Stimulated activated CD8-positive, alpha-beta memory T cell treated with anti-CD3 and anti-CD28 coated beads, Interleukin-4, amount 100 ng/mL, for 4 hours (primary cell): ENCODE measurements around the gene TBC1D5.
"Not testable (repeated sequence)": the region's sequence is repeated elsewhere in the genome, so short reads cannot be mapped to it uniquely, and the experiment has no call there.

Source experiments
- DNase-seq, 2 donors: peaks; one replicate each; pipeline ENCODE4 v3.0.0-alpha.2; 2020; ENCODE audit warnings: low read depth in 2 of 2, low spot score in 1 of 2

Gene TBC1D5

DNA sequence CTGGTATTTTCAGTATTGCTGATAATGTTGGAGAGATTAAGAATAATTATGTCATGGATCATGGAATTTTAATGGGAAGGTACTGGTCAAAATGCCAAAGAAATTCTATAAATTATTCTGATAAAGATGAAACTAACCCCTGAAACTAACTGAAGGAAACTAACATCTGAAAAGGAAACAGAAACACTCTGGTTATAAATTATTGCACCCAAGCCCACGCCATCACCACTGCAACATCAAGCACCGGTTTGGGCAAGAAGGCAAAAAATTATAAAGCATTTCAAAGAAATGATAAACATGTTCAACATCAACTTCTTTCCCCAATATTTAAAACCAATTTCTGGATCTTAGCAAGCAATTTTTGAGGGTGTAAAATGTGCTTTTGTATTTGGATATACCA is 372.5 kb downstream of the TBC1D5 start:
- DNase-seq: no peak

DNA sequence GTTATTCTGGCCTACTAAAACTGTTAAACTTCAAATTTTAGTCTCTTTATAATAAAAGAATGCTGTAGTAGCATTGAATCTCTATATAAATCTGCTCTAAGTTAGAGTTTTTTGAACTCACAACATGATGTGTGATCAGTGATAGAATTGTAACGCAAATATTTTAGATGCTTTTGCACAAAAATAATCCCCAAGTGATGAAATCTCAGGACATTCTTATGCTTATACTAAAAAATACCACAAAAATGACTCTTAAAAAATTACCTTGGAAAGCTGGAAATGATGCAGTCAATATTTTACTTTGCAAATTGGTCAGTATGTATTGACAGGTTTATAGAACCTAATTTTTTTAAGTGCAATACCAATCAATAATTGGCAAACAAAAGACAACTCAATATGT is 375.3 kb downstream of the TBC1D5 start:
- no peak for DNase-seq

DNA sequence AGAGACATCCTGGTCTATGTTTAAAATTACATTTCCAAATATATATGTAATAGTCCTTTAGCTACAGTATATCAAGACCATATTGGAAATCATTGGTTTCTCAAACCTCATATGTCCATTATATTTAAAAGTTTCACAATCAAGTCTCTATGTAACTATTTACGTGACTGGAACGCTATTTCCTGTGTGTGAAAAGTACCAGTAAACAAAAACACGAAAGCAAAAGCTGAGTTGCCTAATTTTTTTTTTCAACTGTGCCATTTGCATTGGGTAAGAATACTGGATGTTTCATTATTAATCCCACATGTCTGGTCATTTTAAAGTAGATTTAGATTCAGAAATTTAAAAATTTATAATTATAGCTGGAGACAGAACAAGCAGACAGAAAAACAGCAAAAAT is 381.4 kb downstream of the TBC1D5 start:
- DNase-seq: no peak

DNA sequence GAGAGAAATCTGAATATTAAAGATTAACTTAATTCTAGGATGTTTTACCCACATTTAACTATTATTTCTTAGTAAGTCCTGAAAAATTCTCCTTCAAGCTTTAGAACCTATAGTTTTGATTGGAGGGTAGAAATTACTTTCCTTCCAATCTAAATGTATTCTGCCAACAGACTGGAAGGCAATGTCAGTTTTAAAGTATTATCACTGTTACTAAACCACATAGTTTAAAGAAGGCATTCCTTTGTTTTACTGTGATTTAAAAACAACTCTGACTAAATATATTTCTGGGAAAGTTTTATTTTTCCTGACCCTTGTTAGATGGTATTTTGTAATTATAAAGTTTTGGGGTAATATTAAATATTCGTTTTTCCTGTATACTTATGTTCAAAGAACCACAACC is 382.5 kb downstream of the TBC1D5 start:
- no peak for DNase-seq

DNA sequence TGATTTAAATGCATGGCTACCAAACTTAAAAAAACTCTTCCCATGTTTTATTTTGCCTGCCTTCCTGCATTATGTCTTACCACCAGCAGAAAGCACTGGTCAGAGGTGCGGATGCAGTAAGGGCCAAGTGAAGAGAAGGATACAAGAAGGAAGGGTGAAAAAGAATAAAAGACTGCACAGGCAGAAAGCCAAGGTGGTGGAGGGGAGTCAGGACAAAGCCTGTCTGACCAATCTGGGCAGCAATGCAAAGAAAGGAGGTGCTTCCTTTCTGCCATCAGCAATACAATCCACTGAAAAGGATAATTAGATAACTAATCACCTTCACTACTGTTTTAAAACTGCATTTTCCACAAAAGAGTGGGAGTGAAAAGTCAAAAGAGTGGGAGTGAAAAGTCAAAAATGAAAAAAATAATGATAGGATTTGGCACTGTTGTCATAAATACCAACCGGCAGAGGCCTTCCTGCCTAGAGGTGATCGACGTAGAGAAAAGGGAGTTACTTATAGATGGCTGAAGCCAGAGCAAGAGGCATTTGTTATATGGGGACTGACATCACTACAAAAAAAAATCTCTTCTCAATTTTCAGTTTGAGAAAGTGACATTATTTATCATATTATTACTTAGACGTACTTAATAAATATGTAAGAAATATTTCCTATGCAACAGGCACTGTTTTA is 385.3 kb downstream of the TBC1D5 start:
- DNase-seq: no peak

DNA sequence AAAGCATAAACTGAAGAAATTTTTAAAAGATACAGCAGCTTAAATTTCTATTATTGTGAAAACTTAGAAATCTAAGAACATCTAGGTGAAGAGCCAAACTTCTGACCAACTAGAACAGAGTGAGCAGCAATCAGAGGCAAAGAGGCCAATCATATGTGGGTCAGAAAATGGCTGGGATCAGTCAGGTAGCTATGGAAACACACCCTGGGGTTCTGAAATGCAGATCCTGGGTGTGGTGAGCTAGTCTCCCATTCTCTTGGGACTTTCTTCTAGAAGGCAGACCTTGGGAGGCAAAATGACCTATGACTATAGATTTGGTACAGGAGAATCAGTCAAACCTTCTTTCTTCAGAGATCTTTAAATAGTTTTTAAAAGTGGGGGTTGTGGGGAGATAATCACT is 385.8 kb downstream of the TBC1D5 start:
- DNase-seq: no peak

DNA sequence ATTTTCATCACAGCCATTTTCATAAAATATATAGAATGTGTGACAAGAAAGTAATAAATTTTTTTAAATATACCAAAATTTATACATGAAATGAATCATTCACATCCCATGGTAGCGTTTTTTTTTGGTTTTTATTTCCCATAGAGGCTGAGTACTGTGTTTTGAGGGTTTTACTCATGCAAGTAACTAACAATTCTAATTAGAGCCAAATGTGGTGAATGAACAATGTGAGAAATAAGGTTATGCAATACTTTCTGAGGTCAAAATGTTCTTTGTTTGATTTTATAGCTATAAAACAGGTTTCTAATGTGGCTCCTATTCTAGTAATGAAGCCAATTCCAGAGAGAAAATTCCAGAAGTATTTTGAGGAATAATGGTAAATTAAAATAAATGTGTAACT is 386.8 kb downstream of the TBC1D5 start:
- DNase-seq: no peak

DNA sequence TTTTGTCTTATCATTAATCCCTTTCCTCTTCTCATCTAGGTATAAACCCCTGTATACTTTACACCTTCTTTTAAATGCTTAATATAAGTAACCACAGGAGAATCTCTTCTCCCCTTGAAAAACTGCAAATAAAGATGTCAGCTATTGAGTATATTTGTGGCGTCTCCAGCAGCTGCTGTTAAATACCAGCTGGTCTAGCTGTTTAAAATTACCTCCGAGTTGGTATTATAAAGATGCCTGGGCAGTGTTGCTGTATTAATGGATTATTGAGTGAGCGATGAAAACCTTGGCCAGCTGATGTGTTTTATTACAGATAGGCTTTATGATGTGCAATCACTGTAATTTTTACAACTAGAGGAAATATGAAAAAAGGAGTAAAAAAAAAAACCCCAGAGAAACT is 388.1 kb downstream of the TBC1D5 start:
- no peak for DNase-seq

DNA sequence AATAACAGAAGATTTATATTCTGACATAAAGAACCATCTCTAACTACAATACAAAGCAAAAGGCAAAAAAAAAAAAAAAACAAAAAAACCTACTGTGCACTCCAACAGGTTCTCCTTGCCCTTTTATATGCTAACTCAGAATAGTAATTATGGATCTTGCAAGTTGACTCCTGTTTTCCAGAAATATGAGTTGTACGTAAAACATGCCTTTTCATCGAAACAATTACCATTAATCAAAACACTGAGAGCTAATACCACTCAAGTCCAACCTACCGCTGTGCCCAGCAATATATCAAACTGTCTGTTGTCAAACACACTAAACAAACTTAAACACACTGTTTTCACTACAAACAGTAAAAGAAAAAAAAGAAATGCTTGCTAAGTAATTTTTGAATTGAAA is 389.8 kb downstream of the TBC1D5 start:
- DNase-seq: no peak

DNA sequence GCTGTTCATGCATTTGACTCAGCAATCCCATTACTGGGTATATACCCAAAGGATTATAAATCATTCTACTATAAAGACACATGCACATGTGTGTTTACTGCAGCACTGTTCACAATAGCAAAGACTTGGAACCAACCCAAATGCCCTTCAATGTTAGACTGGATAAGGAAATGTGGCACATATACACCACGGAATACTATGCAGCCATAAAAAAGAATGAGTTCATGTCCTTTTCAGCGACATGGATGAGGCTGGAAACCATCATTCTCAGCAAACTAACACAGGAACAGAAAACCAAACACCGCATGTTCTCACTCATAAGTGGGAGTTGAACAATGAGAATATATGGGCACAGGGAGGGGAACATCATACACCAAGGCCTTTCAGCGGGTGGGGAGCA is 391.2 kb downstream of the TBC1D5 start:
- not testable (repeated sequence) for DNase-seq

DNA sequence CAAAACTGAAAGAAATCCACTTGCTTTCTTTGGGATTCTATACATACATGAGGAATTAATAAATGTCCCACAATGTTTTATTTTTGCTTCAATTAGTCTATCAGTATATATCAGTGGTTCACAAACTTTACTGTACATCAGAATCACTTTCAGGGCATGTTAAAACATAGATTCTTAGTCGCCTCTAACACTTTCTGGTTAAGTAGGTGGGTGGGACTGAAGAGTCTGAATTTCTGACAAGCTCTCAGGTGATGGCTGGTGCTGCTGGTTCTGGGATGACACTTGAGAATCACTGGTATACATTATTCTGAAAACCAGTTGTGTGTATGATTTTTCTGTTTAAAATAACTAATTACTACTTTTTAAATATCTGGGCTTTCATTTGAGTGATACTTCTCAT is 393.3 kb downstream of the TBC1D5 start:
- DNase-seq: no peak

DNA sequence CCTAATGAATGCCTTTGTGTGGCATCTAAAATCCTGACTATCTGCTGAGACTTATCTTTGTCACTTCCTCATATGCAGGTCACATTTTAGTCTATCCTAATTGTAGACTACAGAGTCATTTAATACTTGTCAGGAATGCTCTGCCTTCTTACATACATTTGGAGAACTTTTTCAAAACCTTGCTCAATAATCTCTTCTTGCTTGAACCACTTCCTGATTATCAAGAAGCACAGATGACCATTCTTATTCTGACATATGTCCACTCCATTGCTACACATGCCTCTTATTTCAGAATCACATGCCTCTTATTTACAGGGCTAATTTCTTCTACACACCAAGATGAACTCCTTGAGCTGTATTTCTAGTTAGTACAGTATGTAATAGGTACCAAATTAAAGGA is 400.3 kb downstream of the TBC1D5 start:
- DNase-seq: no peak

DNA sequence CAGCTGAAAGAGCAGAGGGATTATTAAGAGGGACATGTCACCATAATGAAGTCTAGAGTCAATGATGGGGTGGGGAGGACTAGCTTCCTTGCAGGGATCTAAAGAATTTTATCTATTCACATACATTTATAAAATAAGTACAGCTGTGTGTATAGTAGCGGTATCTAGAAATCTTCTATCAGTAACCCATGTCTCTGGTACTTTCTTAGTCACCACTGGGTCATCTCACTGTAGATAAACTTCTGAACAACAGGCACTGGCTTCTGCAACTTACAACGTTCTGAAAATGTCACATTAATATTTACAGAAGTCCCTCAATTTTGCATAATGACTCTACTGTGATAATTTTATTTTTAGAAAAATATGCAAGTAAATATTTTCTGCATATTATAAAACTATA is 401.7 kb downstream of the TBC1D5 start:
- DNase-seq: no peak

DNA sequence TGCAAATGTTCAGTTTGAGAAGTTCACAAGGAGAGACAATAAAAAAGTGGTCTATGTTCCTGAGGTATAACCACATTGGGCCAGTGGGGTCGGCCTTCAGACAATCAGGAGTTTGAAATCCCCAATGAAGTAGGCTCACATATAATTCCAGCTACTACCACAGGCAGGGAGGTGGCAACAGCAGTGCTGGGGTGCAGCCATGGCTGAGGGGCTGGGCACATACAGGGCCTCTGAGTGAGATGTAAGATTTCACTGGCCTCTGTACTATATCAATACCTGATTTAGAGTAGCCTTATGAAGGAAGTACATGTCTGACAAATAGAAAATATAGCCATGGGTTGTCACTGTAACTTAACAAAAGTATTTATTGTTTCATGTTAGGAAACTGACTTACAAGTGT is 402.2 kb downstream of the TBC1D5 start:
- DNase-seq: no peak

DNA sequence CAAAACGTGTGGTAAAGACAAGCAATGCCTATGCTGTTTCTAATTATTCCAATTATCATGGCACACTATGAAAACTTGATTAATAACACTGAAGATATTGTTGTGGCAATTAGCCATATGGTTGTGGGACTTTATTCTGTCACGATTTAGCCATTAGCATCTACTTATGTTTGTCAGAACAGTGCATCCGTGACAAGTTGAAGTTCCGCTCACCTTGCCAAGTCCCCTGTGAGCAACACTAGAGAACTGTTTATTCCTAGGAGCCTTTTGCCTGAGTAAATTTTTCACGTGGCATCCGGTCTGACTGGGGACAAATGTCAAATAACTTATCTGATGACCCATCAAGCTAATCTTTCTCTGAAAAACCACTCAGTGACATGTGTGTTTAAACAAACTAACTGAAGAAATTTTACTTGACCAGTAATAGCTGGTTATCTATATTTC is 403.3 kb downstream of the TBC1D5 start:
- no peak for DNase-seq

DNA sequence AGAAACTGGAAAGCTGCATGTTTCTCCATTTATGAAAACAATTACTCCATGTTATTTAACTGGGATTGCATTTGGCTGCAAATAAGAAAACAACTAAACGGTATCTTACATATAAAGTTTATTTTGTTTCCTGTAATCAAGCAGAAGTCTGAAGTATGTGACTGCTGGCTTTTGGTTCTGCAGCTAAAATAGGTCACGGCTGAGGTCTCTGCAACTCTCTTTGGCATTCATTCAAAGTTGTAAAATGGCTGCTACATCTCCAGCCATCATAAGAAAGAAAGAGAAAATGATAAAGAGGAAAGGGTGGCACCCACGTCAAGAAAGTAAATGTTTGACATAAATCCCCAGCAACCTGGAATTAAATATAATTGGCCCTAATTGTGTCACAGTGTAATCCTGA is 406.1 kb downstream of the TBC1D5 start:
- no peak for DNase-seq

DNA sequence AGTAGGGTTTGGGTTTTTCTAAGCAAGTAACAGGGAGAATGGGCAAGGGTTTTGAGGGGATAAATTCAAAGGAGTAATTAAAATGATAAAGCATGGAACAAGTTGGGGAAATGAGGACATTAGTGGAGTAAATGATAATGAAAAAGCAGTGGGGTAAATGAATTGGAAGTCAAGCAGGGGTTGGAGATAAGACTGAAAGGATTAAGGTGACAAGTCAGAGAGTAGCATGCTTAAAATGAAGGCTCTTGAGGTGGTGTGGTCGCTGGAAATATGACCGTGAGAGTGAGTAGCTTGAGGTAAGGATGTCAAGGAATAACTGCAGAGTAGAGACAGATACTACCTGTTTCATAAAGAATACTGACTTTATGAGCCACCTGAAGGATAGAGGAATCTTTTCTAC is 408.5 kb downstream of the TBC1D5 start:
- DNase-seq: no peak

DNA sequence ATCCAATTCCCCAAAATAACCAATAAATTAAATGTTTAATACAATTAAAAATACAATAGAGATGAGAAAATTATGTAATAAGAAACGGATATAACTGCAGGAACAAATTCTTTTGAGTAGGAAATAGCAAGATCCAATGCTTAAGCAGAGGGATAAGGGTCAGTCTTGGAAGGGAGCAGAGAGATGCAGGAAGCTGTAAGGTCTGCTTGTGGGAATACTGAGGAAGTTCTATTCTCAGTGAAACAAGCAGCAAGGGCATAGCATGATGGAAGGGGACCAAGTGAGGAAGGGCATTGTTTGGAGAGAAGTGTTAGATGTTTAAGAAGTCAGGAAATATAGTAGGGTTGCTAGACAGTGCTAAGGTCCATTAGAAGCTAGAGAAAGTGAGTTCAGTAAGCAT is 409.0 kb downstream of the TBC1D5 start:
- DNase-seq: no peak

DNA sequence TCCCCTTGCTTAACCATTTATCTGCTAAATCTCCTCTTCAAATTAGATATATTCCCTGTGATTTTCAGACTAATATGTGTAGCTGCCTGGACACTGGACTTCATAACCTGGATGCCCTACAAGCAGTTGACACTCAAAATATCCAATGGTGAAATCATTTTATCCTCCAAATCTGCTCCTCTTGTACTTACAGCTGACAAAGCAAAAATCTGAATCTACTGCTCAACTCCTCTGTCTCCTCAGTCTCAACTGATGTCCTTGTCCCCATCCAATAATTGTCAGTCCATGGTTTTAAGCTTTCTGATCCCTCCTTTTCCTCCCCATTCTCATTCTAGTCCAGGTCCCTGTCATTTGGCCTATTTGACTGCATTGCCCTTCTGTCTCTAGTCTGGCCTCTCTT is 411.8 kb downstream of the TBC1D5 start:
- no peak for DNase-seq

DNA sequence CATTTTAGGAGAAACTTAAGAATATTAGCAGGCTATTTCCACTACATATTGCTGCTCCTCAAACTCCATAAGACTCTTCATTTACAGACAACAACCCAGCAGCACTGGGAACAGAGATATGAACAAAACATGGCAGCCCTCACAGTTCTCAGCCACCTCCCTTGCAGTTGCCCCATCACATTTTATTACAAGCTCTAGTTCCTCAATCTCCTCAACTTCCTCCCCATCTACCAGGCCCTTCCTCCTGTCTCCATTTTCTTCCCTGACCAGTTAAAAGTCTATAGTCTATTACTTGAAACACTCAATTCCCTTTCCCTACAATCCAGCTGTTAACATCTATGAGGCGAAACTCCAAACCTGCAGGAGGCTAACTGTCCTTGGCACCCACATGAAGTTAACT is 412.5 kb downstream of the TBC1D5 start:
- DNase-seq: no peak

DNA sequence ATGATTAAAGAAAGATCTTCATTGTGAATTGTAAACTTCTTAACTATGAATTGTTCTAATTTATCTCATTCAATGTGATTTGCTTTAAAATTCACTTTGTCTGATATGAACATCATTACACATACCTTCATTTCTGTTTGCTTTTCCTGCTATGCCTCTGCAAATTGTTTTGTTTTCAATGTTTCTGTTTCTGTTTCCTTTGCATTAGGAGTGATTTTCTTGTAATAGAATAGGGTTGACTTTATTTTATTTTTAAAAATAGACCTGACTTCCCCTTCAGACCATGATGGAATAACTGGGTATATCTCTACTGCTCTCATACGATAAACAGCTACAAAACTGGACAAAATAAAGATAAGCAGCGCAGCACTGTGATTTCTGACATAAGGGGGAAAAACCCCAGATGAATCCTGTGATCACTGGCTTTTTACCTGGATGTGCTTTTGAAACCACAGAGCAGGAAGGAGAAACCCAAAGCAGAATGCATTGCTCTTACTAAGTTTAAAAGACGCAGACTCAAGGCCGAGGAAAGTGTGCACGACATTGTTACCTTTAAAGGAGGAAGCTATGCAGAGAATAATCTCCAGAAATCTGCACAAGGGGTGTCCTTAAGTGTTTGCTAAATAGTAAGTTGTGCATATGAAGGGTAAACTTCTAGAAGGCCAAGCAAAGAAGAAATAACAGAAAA is 420.2 kb downstream of the TBC1D5 start:
- DNase-seq: no peak

DNA sequence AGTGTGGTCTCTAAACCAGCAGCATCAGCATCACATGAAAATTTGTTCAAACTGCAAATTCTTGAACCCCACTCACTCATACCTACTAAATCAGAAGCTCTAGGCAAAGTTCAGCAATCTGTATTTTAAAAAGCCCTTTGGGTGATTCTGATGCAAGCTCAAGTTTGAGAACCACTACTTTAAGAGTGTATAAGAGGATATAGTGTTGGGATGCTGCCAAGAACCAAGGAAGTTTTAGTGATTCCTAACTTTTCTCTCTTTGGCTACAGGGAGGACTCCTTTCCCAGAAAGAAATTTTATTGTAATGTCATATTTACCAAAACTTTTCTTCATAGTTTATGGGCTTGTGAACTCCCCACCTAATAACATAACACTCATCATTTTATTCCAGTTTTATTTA is 422.2 kb downstream of the TBC1D5 start:
- DNase-seq: no peak

DNA sequence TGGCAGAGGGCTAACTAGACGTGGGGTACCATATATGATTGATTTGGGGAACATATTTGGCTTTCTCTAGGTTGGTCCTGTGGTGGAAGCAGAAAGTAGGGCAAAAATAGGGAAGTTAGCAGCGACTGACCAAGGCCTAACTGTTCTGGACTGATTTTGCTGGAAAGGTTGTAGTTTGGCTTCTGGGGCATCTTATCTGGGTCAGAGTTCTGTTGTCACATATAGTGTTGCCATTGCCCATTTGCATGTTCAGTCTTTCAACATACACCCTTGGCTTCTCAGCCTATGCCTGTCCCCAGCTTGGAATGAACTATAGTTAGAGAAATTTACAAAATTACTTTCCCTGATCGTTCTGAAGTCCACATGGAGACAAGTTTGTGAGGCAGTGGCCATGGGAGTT is 426.5 kb downstream of the TBC1D5 start:
- DNase-seq: no peak
